CD4-positive, alpha-beta T cell treated with Interleukin-10 for 1 hour (primary cell): ENCODE results near the gene CABCOCO1.
"Not testable (repeated sequence)": the region's sequence is repeated elsewhere in the genome, so short reads cannot be mapped to it uniquely, and the experiment has no call there.

Source experiments
- DNase-seq: peaks from one replicate; pipeline ENCODE4 v3.0.0-alpha.2; 2020

The CABCOCO1 gene

DNA sequence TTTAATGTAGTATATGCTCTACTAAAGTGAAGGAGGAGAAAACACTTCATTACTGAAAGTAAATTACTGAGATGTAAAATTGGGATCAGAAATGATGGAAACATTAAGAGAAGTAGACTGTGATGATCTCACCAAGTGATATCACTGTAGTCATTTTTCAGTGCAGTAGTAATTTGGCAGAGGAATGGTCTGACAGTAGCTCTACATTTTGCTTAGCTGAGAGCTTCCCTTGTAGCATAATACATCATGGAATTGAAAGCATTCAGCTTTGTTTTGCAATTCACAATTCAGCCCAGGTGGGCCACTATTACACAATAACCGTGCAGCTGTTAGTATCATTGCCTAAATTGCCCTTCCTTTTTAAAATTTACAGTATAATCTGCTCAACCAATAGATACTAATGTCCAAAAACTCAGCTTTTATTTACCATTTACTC, 19.4 kb upstream of the CABCOCO1 start:
- no peak for DNase-seq

GRCh38 chr10:61653699-61654098, 9.0 kb upstream of the CABCOCO1 start:
- DNase-seq = no peak

- no peak for DNase-seq
Observed at GRCh38 chr10:61655335-61655851, 7.3 kb upstream of the CABCOCO1 start.

DNA sequence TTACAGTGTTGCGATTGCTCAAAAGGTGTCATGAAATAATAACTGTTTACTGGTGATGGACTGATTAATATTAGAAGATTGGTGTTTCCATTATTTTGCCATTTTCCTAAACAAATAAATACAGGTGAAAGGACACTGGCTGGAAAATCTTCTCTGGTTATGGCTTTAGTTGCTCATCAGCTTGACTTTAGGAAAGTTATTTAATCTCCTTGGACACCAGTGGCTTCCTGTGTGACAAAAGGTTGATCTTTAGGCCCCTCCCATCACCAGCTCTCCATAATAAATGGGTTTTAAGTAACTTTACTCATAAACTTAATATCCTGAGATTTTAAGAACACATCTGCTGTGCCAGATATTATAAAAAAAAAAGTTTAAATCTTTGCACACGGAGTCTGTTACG, 737 bp downstream of the CABCOCO1 start:
- DNase-seq = no peak

- no peak for DNase-seq
Observed at GRCh38 chr10:61664985-61665384, 2.3 kb downstream of the CABCOCO1 start.

DNA sequence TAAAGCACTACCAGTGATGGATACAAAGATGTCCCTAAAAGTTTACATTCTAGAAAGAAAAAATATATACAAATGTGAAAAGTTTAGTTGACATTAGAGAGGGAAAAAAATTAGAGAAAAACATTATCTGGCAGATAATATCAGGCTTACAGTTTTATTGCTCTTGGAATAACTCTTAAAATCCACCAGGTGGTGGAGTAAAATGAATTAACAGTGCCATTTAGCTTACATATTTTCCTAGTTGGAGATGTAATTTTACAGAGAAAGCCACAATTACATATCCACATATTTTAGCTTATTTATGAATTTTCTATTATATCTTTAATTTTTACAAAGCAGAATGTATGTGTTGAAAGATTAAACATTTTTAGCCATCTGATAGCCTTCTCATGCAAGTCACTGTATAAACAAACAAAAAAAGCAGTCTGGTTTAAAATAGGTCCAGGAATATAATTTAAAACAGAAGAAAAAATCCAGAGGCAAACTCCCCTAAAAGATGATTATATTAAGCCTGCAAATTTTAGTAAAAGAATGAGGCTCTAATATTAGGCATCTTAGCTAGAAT, 6.5 kb downstream of the CABCOCO1 start:
- no peak for DNase-seq

DNA sequence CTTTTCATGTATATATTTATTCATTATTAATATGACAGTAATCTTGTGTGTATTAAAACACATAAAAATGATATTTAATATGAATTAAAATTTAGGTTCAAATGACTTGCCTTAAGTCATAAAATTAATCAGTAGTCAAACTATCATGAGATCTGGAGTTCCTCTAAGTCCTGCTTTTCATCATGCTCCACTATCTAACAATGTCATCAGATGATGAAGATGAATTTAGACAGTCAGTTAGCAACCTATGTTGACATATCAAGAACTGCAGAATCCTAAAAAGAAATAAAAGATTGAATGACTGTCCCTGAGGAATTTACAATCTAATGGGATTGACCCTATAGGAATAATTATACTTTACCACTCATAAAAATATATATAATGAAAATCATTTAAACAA, 7.1 kb downstream of the CABCOCO1 start:
- DNase-seq = no peak

GRCh38 chr10:61673360-61673759, 10.6 kb downstream of the CABCOCO1 start:
- no peak for DNase-seq

GRCh38 chr10:61682323-61682722, 19.6 kb downstream of the CABCOCO1 start:
- no peak for DNase-seq

- no peak for DNase-seq
Observed at GRCh38 chr10:61683319-61683718, 20.6 kb downstream of the CABCOCO1 start.

GRCh38 chr10:61684894-61685507, 22.3 kb downstream of the CABCOCO1 start:
- no peak for DNase-seq

- DNase-seq = no peak
Observed at GRCh38 chr10:61688551-61689308, 26.0 kb downstream of the CABCOCO1 start.

DNA sequence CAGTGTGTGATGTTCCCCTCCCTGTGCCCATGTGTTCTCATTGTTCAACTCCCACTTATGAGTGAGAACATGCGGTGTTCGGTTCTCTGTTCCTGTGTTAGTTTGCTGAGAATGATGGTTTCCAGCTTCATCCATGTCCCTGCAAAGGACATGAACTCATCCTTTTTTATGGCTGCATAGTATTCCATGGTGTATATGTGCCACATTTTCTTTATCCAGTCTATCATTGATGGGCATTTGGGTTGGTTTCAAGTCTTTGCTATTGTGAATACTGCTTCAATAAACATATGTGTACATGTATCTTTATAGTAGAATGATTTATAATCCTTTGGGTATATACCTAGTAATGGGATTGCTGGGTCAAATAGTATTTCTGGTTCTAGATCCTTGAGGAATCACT, 28.9 kb downstream of the CABCOCO1 start:
- not testable (repeated sequence) for DNase-seq

DNA sequence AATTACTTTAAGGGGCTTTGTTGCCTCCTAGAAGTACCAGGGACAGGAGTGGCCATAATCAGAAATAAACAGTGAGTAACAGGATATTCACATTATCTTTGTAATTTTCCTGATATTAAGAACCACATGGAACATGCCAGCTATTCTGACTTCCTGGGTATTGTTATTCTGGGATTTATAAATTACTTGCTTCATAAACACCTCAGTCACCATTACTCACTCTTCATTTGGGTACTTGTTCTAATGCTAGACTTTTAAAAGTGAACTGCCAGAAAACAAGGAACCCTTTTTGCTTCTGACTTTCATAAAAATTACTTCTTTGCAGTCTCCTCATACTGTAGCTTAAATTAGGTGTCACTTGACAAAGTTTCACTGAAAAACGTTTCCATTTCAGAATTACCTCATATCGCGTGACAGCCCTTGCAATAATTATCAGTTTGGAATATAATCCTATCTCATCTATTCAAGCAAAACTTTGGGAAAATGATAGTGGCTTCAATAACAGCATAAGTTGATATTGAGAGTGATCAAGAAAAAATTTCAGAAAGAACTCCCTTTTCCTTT, 29.8 kb downstream of the CABCOCO1 start:
- no peak for DNase-seq

DNA sequence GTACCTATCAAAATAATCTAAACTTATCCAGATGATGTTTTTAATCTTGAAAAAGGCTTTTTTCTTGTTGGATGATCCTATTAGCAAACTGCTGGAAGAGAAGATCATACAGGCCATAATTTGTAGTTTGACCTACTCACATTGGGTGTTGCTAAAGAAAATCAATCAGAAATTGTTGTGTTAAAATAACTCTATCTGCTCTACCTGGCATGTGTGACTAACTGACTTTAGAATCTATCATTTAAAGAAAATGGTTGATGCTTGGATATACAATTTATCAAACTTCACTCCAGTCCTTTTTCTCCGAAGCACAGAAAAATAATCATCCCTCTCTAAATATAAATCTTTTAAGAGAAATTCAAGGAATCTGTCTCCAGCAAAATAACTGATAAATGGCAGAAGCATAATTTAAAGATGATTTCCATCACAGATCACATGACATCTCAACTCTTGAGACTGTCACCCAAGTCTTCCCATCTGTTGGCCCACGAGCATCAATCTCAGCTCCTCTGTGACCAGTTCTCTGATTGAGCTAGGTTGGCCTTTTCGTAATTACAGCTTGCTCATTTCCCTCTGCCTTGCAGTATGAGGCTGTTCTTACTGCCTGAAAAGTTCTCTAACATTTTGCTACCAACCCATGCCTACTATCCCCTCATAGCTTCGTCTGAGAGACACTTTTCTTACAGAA, 36.4 kb downstream of the CABCOCO1 start:
- DNase-seq = no peak

- no peak for DNase-seq
Observed at GRCh38 chr10:61701055-61701705, 38.5 kb downstream of the CABCOCO1 start.

- DNase-seq = no peak
Observed at GRCh38 chr10:61701706-61702105, 39.0 kb downstream of the CABCOCO1 start.

GRCh38 chr10:61702584-61702983, 39.9 kb downstream of the CABCOCO1 start:
- DNase-seq = no peak

DNA sequence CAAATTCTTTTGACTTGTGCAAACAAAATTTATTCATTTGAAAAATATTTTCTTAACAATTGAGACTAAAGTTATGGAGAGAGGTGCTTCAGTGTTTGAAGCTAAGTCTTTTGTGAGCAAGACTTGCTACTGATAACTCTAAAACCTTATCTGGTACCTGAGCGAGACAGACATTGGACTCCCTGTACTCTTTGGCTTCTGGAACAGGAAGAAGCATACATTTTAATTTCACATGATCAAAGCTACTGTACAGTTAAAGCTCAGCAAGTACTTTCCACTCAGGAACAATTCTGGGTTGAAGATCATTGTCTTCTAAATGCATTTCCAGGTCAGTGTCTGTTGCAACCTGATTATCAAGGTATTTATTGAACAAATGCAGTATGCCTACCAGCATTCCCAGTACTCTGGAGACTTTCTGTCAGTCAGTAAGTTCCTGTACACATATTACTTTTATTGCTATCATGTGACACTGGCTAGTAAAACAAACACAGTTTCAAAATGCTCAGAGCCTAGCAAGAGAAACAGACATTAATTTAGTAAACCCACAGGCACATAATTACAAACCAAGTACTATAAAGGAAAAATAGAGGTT, 42.4 kb downstream of the CABCOCO1 start:
- no peak for DNase-seq

- no peak for DNase-seq
Observed at GRCh38 chr10:61708846-61709245, 46.1 kb downstream of the CABCOCO1 start.

DNA sequence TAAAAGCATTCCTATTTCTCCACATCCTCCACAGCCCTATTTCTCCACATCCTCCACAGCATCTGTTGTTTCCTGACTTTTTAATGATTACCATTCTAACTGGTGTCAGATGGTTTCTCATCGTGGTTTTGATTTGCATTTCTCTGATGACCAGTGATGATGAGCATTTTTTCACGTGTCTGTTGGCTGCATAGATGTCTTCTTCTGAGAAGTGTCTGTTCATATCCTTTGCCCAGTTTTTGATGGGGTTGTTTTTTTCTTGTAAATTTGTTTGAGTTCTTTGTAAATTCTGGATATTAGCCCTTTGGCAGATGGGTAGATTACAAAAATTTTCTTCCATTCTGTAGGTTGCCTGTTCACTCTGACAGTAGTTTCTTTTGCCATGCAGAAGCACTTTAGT, 49.4 kb downstream of the CABCOCO1 start:
- DNase-seq = not testable (repeated sequence)

GRCh38 chr10:61719475-61719874, 56.7 kb downstream of the CABCOCO1 start:
- not testable (repeated sequence) for DNase-seq
